Skeletal muscle satellite cell (primary cell): ENCODE measurements around the gene SLC43A1.

Source experiments
- H3K27me3 ChIP-seq: 2 replicates; pipeline ENCODE4 v1.7.0; 2013; ENCODE audit warnings: low read length; ENCODE audit not compliant: control insufficient read depth, insufficient read depth
- H3K36me3 ChIP-seq: 2 replicates; pipeline ENCODE4 v1.7.0; 2013; ENCODE audit warnings: mild to moderate bottlenecking, control low read depth, low read length; ENCODE audit not compliant: insufficient read depth
- H3K4me1 ChIP-seq: 2 replicates; pipeline ENCODE4 v1.7.0; 2013; ENCODE audit warnings: low read length; ENCODE audit not compliant: control insufficient read depth, insufficient read depth
- H3K4me2 ChIP-seq: 2 replicates; pipeline ENCODE4 v1.7.0; 2013; ENCODE audit warnings: mild to moderate bottlenecking, low read length
- H3K4me3 ChIP-seq: 2 replicates; pipeline ENCODE4 v1.7.0; 2013; ENCODE audit warnings: low read length
- H3K9ac ChIP-seq: 2 replicates; pipeline ENCODE4 v1.7.0; 2013; ENCODE audit warnings: mild to moderate bottlenecking, low read depth, low read length, moderate library complexity
- H3K9me3 ChIP-seq: replicated peaks from 2 replicates; pipeline ENCODE4 v1.7.0; 2013; ENCODE audit warnings: mild to moderate bottlenecking, control low read depth, low read length

The SLC43A1 gene

GRCh38 chr11:57506522-57506921, 9.0 kb downstream of the SLC43A1 start:
- Histone ChIP-seq H3K4me3 (no peak overlapping the region), H3K36me3 (peaks cover 4% of the 10 kb centered on the region), H3K4me1 (no peaks in the 10 kb centered on the region), H3K27me3 (no peaks in the 10 kb centered on the region), H3K4me2 (no peak overlapping the region), H3K9me3 (no peaks in the 10 kb centered on the region), H3K9ac (no peak overlapping the region)

GRCh38 chr11:57504511-57504910, 11.0 kb downstream of the SLC43A1 start:
- no peak overlapping the region for H3K9ac ChIP-seq
- no peaks in the 10 kb centered on the region for H3K27me3 ChIP-seq
- peaks cover 4% of the 10 kb centered on the region for H3K36me3 ChIP-seq
- H3K4me1 ChIP-seq: peaks cover 8% of the 10 kb centered on the region
- no peak overlapping the region for H3K4me2 ChIP-seq
- no peak overlapping the region for H3K4me3 ChIP-seq
- no peaks in the 10 kb centered on the region for H3K9me3 ChIP-seq

- peaks cover 12% of the 10 kb centered on the region for H3K4me1 ChIP-seq
- H3K36me3 ChIP-seq: peaks cover 4% of the 10 kb centered on the region
- no peaks in the 10 kb centered on the region for H3K9me3 ChIP-seq
- no peak overlapping the region for H3K9ac ChIP-seq
- no peak overlapping the region for H3K4me3 ChIP-seq
- no peaks in the 10 kb centered on the region for H3K27me3 ChIP-seq
- H3K4me2 ChIP-seq: no peak overlapping the region
Measured at GRCh38 chr11:57502870-57503269, 12.6 kb downstream of the SLC43A1 start.

GRCh38 chr11:57502376-57502775, 13.1 kb downstream of the SLC43A1 start:
- no peaks in the 10 kb centered on the region for H3K27me3 ChIP-seq

GRCh38 chr11:57501953-57502352, 13.5 kb downstream of the SLC43A1 start:
- H3K4me2 ChIP-seq: no peak overlapping the region
- H3K9ac ChIP-seq: no peak overlapping the region
- H3K27me3 ChIP-seq: no peaks in the 10 kb centered on the region
- H3K9me3 ChIP-seq: no peaks in the 10 kb centered on the region
- no peak overlapping the region for H3K4me3 ChIP-seq
- peaks cover 4% of the 10 kb centered on the region for H3K36me3 ChIP-seq
- peaks cover 12% of the 10 kb centered on the region for H3K4me1 ChIP-seq

More at GRCh38 chr11:57502376-57502775, 13.1 kb downstream of the SLC43A1 start:
- H3K4me1 ChIP-seq: peaks cover 12% of the 10 kb centered on the region
- peaks cover 4% of the 10 kb centered on the region for H3K36me3 ChIP-seq
- no peak overlapping the region for H3K4me3 ChIP-seq
- H3K9me3 ChIP-seq: no peaks in the 10 kb centered on the region
- H3K4me2 ChIP-seq: no peak overlapping the region
- H3K9ac ChIP-seq: no peak overlapping the region

GRCh38 chr11:57500926-57501325, 14.6 kb downstream of the SLC43A1 start:
- Histone ChIP-seq H3K27me3 (no peaks in the 10 kb centered on the region), H3K36me3 (peaks cover 5% of the 10 kb centered on the region), H3K9ac (no peak overlapping the region), H3K4me3 (no peak overlapping the region), H3K9me3 (no peaks in the 10 kb centered on the region), H3K4me1 (peaks cover 12% of the 10 kb centered on the region), H3K4me2 (no peak overlapping the region)

- peaks cover 12% of the 10 kb centered on the region for H3K4me1 ChIP-seq
- no peak overlapping the region for H3K4me3 ChIP-seq
- no peaks in the 10 kb centered on the region for H3K27me3 ChIP-seq
- H3K9me3 ChIP-seq: no peaks in the 10 kb centered on the region
- peaks cover 5% of the 10 kb centered on the region for H3K36me3 ChIP-seq
- no peak overlapping the region for H3K9ac ChIP-seq
- H3K4me2 ChIP-seq: no peak overlapping the region
Measured at GRCh38 chr11:57500515-57500914, 15.0 kb downstream of the SLC43A1 start.

- Histone ChIP-seq H3K9ac (peak overlapping the region; percentile 69), H3K9me3 (no peaks in the 10 kb centered on the region), H3K4me1 (peaks cover 12% of the 10 kb centered on the region), H3K4me3 (peak overlapping the region; percentile 70), H3K4me2 (peak overlapping the region; percentile 97), H3K27me3 (no peaks in the 10 kb centered on the region), H3K36me3 (peaks cover 4% of the 10 kb centered on the region)
Measured at GRCh38 chr11:57499983-57500461, 15.5 kb downstream of the SLC43A1 start.

- Histone ChIP-seq H3K9me3 (no peaks in the 10 kb centered on the region), H3K4me2 (peak overlapping the region; percentile 97), H3K36me3 (peaks cover 4% of the 10 kb centered on the region), H3K4me3 (peak overlapping the region; percentile 70), H3K9ac (peak overlapping the region; percentile 69), H3K4me1 (peaks cover 12% of the 10 kb centered on the region), H3K27me3 (no peaks in the 10 kb centered on the region)
Measured at GRCh38 chr11:57499413-57499982, 16.0 kb downstream of the SLC43A1 start.

GRCh38 chr11:57498540-57498939, 17.0 kb downstream of the SLC43A1 start:
- H3K9ac ChIP-seq: no peak overlapping the region
- peaks cover 12% of the 10 kb centered on the region for H3K4me1 ChIP-seq
- H3K27me3 ChIP-seq: no peaks in the 10 kb centered on the region
- H3K4me2 ChIP-seq: no peak overlapping the region
- H3K36me3 ChIP-seq: peaks cover 4% of the 10 kb centered on the region
- H3K4me3 ChIP-seq: no peak overlapping the region
- no peaks in the 10 kb centered on the region for H3K9me3 ChIP-seq

- Histone ChIP-seq H3K4me1 (peaks cover 12% of the 10 kb centered on the region), H3K27me3 (no peaks in the 10 kb centered on the region), H3K9ac (no peak overlapping the region), H3K36me3 (peaks cover 4% of the 10 kb centered on the region), H3K9me3 (no peaks in the 10 kb centered on the region), H3K4me3 (no peak overlapping the region), H3K4me2 (no peak overlapping the region)
Measured at GRCh38 chr11:57497303-57498247, 17.9 kb downstream of the SLC43A1 start.
